ENCODE data around the gene JOSD2.
A peak's percentile ranks its signal among the peaks of the same experiment; 100 is the strongest.

JOSD2 gene

DNA sequence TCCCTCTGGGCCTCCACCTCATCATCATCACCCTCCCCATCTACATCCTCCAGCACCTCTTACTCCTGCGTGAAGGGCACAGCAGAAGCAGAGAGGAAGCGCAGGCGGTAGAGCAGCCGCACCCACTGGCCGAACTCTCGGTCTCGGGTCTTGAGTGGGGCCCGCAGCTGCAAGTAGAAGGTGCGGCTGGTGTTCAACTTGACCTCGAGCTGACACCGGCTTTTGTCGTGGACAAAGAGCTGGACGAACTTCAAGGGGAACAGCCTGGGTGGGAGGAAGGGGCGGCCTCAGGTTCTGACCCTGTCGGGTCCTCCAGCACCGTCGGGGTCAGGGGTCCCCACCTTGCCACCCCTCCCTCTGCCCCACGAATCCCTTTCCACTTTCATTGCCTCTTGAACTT, 43.4 kb downstream of the JOSD2 start:
- no peak for DNase-seq (ENCODE audit: low spot score)
- TF ChIP-seq, protein P1, sequence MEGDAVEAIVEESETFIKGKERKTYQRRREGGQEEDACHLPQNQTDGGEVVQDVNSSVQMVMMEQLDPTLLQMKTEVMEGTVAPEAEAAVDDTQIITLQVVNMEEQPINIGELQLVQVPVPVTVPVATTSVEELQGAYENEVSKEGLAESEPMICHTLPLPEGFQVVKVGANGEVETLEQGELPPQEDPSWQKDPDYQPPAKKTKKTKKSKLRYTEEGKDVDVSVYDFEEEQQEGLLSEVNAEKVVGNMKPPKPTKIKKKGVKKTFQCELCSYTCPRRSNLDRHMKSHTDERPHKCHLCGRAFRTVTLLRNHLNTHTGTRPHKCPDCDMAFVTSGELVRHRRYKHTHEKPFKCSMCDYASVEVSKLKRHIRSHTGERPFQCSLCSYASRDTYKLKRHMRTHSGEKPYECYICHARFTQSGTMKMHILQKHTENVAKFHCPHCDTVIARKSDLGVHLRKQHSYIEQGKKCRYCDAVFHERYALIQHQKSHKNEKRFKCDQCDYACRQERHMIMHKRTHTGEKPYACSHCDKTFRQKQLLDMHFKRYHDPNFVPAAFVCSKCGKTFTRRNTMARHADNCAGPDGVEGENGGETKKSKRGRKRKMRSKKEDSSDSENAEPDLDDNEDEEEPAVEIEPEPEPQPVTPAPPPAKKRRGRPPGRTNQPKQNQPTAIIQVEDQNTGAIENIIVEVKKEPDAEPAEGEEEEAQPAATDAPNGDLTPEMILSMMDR (IDR thresholded peaks at IDR 0.05; ENCODE audit: extremely low read depth, missing control alignments) = no peak

DNA sequence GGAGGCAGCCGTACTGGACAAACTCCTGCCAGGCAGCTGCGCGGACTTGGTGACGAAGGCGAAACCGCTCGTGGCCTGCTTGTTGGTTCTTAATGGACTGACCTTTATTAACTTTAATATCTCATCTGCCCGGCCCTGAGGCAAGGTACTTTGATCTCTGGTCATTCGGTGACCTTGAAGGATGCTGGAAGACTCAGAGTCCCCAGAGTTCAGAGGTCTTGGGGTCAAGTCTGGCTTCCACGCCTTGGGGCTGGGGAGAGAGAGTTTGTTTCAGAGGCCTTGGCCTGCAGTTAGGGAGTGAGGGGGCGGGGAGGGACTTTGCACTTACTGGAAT, 44.3 kb downstream of the JOSD2 start:
- TF ChIP-seq, protein P1 (IDR thresholded peaks at IDR 0.05; ENCODE audit: extremely low read depth, missing control alignments) = no peak
- no peak for DNase-seq (ENCODE audit: low spot score)

DNA sequence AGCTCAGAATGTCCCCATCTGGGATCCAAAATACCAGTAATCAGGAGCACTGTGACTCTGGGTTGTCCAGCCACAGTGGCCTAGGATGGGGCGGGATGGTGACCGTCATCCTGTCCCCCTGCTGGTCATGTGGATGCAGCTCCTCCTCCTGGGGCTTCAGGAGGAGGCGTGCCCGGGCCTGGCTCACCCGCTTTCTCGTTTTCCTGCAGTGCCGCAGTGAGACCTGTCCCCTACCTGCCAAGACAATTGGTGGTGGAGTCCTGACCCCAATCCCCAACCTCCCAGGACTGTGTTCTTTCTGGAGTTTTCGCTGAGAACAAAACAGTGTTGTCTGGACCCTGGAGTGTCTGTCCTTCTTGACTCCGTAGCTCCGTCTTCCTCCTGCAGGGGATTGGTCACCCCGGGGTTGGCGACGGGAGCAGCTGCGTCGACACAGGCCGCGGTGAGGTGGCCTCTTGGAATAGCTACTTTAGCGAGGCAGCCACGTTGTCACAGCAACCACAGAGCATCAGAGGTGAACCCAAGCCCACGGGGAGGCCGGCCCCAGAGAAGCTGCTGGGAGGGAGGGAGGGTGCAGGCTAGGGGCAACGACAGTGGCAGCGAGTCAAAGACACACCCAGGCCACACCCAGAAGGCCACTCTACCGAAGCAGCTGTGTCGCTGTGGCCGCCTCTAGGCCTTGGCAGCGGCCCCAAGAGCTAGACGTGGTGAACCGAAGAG, 44.8 kb downstream of the JOSD2 start:
- TF ChIP-seq, protein P1 (IDR thresholded peaks at IDR 0.05; ENCODE audit: extremely low read depth, missing control alignments) = peak; percentile 8
- DNase-seq (ENCODE audit: low spot score) = no peak

DNA sequence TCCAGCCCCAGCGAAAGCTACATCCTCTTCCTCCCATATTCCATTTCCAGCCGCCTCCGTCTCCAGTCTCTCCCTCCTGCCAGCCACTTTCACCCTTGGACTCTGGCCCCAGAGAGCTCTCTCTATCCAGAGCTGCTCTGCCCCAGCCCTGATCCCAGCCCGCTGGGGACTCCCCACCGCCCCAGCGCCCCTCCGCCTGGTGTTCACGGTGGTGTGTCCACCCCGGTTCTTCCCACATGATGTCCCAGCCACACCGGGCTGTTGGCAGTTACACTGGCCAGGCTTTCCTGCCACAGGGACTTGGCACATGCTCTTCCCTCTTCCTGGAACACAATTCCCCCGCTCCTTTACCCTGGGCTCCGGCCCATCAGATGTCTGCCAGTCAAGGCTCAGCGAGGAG, 46.0 kb downstream of the JOSD2 start:
- TF ChIP-seq, protein P1 (IDR thresholded peaks at IDR 0.05; ENCODE audit: extremely low read depth, missing control alignments) = no peak

DNA sequence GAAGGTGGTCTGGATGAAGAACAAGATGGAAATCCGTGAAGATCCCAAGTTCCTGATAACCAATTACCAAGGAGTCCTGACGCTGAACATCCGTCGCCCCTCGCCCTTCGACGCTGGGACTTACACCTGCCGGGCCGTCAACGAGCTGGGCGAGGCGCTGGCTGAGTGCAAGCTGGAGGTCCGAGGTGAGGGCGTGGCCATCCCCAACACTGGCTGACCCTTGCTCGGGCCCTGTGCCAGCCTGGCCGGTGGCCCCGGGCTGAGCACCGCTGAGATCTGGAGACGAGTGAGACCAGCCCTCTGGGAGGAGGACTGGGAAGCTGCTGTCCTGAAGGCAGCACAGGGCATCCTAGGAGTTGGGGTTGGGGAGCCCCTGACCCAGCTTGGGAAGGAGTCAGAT, 46.6 kb downstream of the JOSD2 start:
- DNase-seq (ENCODE audit: low spot score) = no peak
- TF ChIP-seq, protein P1 (IDR thresholded peaks at IDR 0.05; ENCODE audit: extremely low read depth, missing control alignments) = no peak

More for the DNA sequence above, 46.0 kb downstream of the JOSD2 start:
- no peak for DNase-seq (ENCODE audit: low spot score)

DNA sequence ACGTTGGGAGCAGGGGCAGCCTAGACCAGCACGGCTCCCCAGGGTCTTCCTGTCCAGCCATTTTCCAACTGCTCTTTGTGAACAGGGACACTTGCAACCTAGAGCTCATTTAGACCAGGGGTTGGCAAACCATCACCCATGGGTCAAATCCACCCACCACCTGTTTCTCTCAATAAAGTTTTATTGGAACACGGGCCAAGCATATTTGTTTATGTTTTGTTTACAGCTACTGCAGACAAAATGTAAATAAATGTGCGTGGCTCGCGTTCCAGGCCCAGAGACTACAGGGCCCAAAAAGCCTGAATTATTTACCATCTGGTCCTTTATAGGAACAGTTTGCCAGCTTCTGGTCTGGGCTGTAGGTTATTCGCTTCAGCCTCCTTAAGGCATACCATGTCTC, 48.0 kb downstream of the JOSD2 start:
- TF ChIP-seq, protein P1 (IDR thresholded peaks at IDR 0.05; ENCODE audit: extremely low read depth, missing control alignments) = no peak
- no peak for DNase-seq (ENCODE audit: low spot score)

DNA sequence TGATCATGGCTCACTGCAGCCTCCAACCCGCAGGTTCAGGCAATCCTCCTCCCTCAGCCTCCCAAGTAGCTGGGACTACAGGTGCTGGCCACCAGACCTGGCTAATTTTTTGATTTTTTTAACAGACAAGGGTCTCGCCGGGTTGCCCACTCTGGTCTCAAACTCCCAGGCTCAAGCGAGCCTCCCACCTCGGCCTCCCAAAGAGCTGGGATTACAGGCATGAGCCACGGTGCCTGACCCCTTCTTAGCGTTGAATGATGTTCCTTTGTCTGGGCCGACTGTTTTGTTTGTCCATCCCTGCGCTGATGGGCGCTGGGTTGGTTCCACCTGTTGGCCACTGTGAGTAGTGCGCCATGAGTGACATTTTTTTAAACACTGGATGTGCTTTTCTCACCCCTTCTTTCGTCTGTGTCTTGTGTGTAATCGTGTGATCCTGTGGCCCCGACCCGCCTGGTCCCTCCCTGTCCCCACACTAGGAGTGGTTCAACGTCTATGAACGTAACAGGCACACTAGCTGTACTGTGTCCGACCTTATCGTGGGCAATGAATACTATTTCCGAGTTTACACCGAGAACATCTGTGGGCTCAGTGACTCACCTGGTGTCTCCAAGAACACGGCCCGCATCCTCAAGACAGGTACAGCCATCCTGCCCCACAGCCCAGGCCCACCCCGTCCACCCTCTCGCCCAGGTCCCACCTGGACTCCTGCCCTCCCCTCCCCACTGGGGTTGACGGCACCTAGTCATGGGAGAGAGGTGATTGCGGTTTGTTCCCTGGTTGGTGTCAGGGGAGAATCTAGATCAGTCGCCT, 49.7 kb downstream of the JOSD2 start:
- TF ChIP-seq, protein P1 (IDR thresholded peaks at IDR 0.05; ENCODE audit: extremely low read depth, missing control alignments) = peak; percentile 73
- peak; percentile 93 for DNase-seq (ENCODE audit: low spot score)

All from GM20000 (cell line).